ENCODE results near the gene EIF6. TPM values are rescaled to one million over a fixed set of nuclear protein-coding genes. Genes with fewer than 3 reads are reported as not detected.

Gene EIF6
- total and polyA plus RNA-seq, 9 of the 15 experiments (the other 6 are each of a cell fraction or from before 2014, with no cell fraction given): 165 to 832 (median 229) TPM

- Histone ChIP-seq H3K27me3 (ENCODE audit: control insufficient read depth in 2 of 2, insufficient read depth in 2 of 2, low read length in 2 of 2) (peaks cover 19 to 59% of the 10 kb centered on the region in 2 experiments; a peak in 4 of 5 replicates), H3K79me2 (ENCODE audit: control insufficient read depth, insufficient read depth, low read length) (no peaks in the 10 kb centered on the region), H3K9ac (ENCODE audit: insufficient read depth in 1 of 2, low read depth in 2 of 2, low read length in 2 of 2) (no peak overlapping the region), H3K4me1 (replicated peaks in 1 of 2; ENCODE audit: control insufficient read depth in 2 of 2, insufficient read depth in 2 of 2, low read length in 2 of 2) (no peaks in the 10 kb centered on the region; a peak in 1 of 5 replicates), H3K27ac (ENCODE audit: extremely low read depth, low read depth, low read length) (no peak overlapping the region), H4K20me1 (replicated peaks; ENCODE audit: control insufficient read depth, insufficient read depth, low read length) (peaks cover 5% of the 10 kb centered on the region; the same call in 1 of the 2 replicates), H2AFZ (ENCODE audit: low read depth, low read length) (no peak overlapping the region), H3K9me1 (ENCODE audit: control insufficient read depth, insufficient read depth, low read length) (no peaks in the 10 kb centered on the region), H3K4me2 (ENCODE audit: insufficient read depth, low read length) (no peak overlapping the region), H3K36me3 (ENCODE audit: control insufficient read depth, insufficient read depth, low read length) (no peaks in the 10 kb centered on the region), H3K9me3 (replicated peaks; ENCODE audit: control insufficient read depth, insufficient read depth, low read depth, low read length) (no peaks in the 10 kb centered on the region), H3K4me3 (no peak overlapping the region)
- DNase-seq (ENCODE audit: extremely low read depth in 1 of 4, low spot score in 3 of 4) (no peak), ATAC-seq (no peak), FAIRE-seq (no peak)
- ChIA-PET CTCF (ENCODE audit: low intra/inter-chr PET ratio) (no interaction called here), POLR2A (no interaction called here)
- TF ChIP-seq RERE (CRISPR knock-in tag; IDR thresholded peaks at IDR 0.05; ENCODE audit: borderline replicate concordance): no peak
- TF ChIP-seq SNRNP70 (optimal IDR thresholded peaks at IDR 0.05; ENCODE audit: low read depth, low read length): no peak
- TF ChIP-seq ILF3 (IDR thresholded peaks at IDR 0.05; ENCODE audit: borderline replicate concordance): no peak
- no peak for TF ChIP-seq HDAC2 (IDR thresholded peaks at IDR 0.05)
- TF ChIP-seq FOSL1 (tag; conservative IDR thresholded peaks at IDR 0.05): no peak
- TF ChIP-seq RAD21 (CRISPR knock-in tag; conservative IDR thresholded peaks at IDR 0.05 in 1 of 2, IDR thresholded peaks at IDR 0.05 in 1 of 2): no peak
- in situ Hi-C loops (cut with MboI) (loop anchor here (10.0 kb wide), 1 partner anchor 389 kb away; no protein-coding TSS in a partner anchor), intact Hi-C loops (cut with micrococcal nuclease) (no loop called here)
- 0% methylated on average over 2 of the region's 2 CpGs for WGBS (ENCODE audit: insufficient coverage, low coverage, missing lambda C conversion rate)
- no TSS peak for BruUV-seq (replicated peaks)
Measured at GRCh38 chr20:35243986-35244385, 40.6 kb downstream of the EIF6 start.

Data from K562 (cell line).